ENCODE data around the gene SPOCK1. TPM values are rescaled to one million over a fixed set of nuclear protein-coding genes. Genes with fewer than 3 reads are reported as not detected.

Gene SPOCK1
- total RNA-seq, 1 experiment from 2014 or later, result 10.9 TPM

DNA sequence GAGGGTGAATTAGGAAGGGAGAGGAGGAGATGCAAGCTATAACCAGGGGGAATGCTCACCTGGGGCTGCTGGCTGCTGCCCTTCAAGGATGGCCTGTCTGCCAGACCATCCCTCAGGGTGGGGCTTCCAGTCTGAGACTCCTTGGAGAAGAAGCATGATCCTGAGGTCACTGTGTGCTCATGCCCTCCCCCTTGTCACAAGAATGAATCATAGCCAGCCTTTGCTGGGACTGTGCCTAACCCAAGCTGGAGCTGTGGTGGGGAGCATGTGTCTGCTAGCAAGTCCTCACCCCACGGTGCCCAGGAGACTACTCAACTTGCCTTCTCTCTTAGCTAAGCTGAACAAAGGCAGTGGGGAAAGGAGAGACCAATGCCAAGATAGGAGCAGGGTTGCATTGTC is 463.6 kb downstream of the SPOCK1 start:
- Mint-ChIP-seq H3K4me1 (peaks cover 50 to 60% of the 10 kb centered on the region in 2 experiments), H3K27ac (no peak overlapping the region), H3K36me3 (ENCODE audit: insufficient read depth in 1 of 3, low read depth in 3 of 3) (no peaks in the 10 kb centered on the region), H3K27me3 (ENCODE audit: low read depth) (peaks cover 10% of the 10 kb centered on the region), H3K9me3 (no peaks in the 10 kb centered on the region), H3K4me3 (no peak overlapping the region)
- H2BK5ac ChIP-seq (ENCODE audit: insufficient read length, low read length), result no peak overlapping the region
- no peak overlapping the region for H3K27ac ChIP-seq (ENCODE audit: insufficient read length, low read depth, low read length)
- H3K14ac ChIP-seq (ENCODE audit: insufficient read depth, low read length), result no peak overlapping the region
- no peak overlapping the region for H2AK5ac ChIP-seq (ENCODE audit: insufficient read length, low read length)
- no peak overlapping the region for H3K56ac ChIP-seq (ENCODE audit: insufficient read length, low read depth, low read length)
- H3K4me1 ChIP-seq (ENCODE audit: insufficient read depth, low read length), result peaks cover 12% of the 10 kb centered on the region
- no peak overlapping the region for H3K4me2 ChIP-seq (ENCODE audit: insufficient read depth, insufficient read length, low read length)
- no peak overlapping the region for H4K5ac ChIP-seq (ENCODE audit: insufficient read length, low read depth, low read length)
- H4K20me1 ChIP-seq (ENCODE audit: control insufficient read depth, insufficient read depth, insufficient read length), result no peaks in the 10 kb centered on the region
- no peaks in the 10 kb centered on the region for H3K79me2 ChIP-seq (ENCODE audit: insufficient read depth, low read length)
- no peaks in the 10 kb centered on the region for H3K79me1 ChIP-seq (ENCODE audit: insufficient read depth, low read depth, low read length, poor library complexity, severe bottlenecking)
- no peak overlapping the region for H3K23ac ChIP-seq (ENCODE audit: insufficient read length, low read depth, low read length)
- no peak overlapping the region for H4K8ac ChIP-seq (replicated peaks; ENCODE audit: insufficient read length, low read depth, low read length)
- H3K9ac ChIP-seq (ENCODE audit: extremely low read depth, insufficient read length, low read length), result no peak overlapping the region
- H2BK12ac ChIP-seq (ENCODE audit: insufficient read length, low read depth, low read length), result no peak overlapping the region
- no peak overlapping the region for H2BK20ac ChIP-seq (ENCODE audit: low read depth, low read length, poor library complexity, severe bottlenecking)
- H2AFZ ChIP-seq (ENCODE audit: low read length), result no peak overlapping the region
- H4K91ac ChIP-seq (ENCODE audit: insufficient read length, low read depth, low read length), result no peak overlapping the region
- H3K4ac ChIP-seq (ENCODE audit: low read depth, low read length), result no peak overlapping the region
- no peaks in the 10 kb centered on the region for H3K27me3 ChIP-seq (ENCODE audit: insufficient read depth, low read length)
- TF ChIP-seq, protein P1, sequence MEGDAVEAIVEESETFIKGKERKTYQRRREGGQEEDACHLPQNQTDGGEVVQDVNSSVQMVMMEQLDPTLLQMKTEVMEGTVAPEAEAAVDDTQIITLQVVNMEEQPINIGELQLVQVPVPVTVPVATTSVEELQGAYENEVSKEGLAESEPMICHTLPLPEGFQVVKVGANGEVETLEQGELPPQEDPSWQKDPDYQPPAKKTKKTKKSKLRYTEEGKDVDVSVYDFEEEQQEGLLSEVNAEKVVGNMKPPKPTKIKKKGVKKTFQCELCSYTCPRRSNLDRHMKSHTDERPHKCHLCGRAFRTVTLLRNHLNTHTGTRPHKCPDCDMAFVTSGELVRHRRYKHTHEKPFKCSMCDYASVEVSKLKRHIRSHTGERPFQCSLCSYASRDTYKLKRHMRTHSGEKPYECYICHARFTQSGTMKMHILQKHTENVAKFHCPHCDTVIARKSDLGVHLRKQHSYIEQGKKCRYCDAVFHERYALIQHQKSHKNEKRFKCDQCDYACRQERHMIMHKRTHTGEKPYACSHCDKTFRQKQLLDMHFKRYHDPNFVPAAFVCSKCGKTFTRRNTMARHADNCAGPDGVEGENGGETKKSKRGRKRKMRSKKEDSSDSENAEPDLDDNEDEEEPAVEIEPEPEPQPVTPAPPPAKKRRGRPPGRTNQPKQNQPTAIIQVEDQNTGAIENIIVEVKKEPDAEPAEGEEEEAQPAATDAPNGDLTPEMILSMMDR (conservative IDR thresholded peaks at IDR 0.05), result no peak
- no peak overlapping the region for H2BK15ac ChIP-seq (ENCODE audit: low read depth, low read length)
- no CpG with 5 or more reads among the region's 1 CpG for WGBS (ENCODE audit: extremely low coverage, insufficient read length, low lambda C conversion rate)
- DNase-seq, result no peak
- H3K23me2 ChIP-seq (ENCODE audit: insufficient read length, low read depth, low read length, poor library complexity, severe bottlenecking), result no peaks in the 10 kb centered on the region
- no peak overlapping the region for H3K18ac ChIP-seq (ENCODE audit: insufficient read length, low read depth, low read length)
- no peak overlapping the region for H2BK120ac ChIP-seq (ENCODE audit: low read depth, low read length, poor library complexity, severe bottlenecking)
- no peaks in the 10 kb centered on the region for H3K9me3 ChIP-seq (ENCODE audit: control insufficient read depth, low read depth, low read length)
- no peak overlapping the region for H3T11ph ChIP-seq (ENCODE audit: low read length)

Measured in H9 (cell line).